Measurements from ENCODE around the gene EPYC. TPM values are rescaled to one million over a fixed set of nuclear protein-coding genes. Genes with fewer than 3 reads are reported as not detected.
A peak's percentile ranks its signal among the peaks of the same experiment; 100 is the strongest.

EPYC gene, protein sequence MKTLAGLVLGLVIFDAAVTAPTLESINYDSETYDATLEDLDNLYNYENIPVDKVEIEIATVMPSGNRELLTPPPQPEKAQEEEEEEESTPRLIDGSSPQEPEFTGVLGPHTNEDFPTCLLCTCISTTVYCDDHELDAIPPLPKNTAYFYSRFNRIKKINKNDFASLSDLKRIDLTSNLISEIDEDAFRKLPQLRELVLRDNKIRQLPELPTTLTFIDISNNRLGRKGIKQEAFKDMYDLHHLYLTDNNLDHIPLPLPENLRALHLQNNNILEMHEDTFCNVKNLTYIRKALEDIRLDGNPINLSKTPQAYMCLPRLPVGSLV
- total RNA-seq (under 1 TPM in 1 of 9 donors, not detected in 8; 0.78 TPM), polyA plus RNA-seq (not detected)
- long read RNA-seq, donor 1, result 0 reads
- long read RNA-seq, donor 2, result 0 reads
- long read RNA-seq, donor 3, result 0 reads
- long read RNA-seq, donor 4, result 0 reads
- long read RNA-seq, donor 5, result 0 reads
- long read RNA-seq, donor 6, result 0 reads
- long read RNA-seq, donor 7, result 0 reads
- long read RNA-seq, donor 8, result 0 reads
- long read RNA-seq, donor 9, result 0 reads
- long read RNA-seq, donor 10, result 0 reads

DNA sequence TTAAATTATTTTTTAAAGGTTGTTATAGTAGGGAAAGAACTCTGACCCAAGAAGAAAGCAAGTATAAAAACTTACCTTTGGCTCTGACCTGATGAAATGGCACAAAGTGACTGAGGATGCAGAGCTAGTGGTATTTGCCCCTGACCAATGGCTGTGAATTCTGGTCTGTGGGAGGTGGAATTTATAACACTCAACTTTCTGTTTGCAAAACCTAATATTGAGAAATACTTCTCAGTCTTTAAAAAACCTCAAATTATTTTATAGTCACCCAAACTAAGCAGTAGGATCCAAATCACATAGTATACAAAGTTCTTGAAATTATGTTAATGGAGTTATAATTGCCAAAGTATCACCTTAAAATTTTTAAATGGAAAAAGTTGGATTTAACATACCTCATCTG, at the start of gene EPYC:
Gene EPYC, minus strand, starts transcription at position 101 of the 400 bp plus-strand sequence. CDS start 2,407 bp downstream, outside the sequence.
- H3K27ac ChIP-seq, result no peak within 1 kb of the TSS
- intact Hi-C loops (cut with DNase I), result no loop called here
- no peak for DNase-seq
- no peak within 1 kb of the TSS for H3K4me3 ChIP-seq
- no peaks in the 10 kb centered on the region for H3K36me3 ChIP-seq (replicated peaks in 1 of 2)
- H3K27me3 ChIP-seq, result no peaks in the 10 kb centered on the region
- no peaks in the 10 kb centered on the region for H3K9me3 ChIP-seq (replicated peaks in 1 of 3)
- TF ChIP-seq, protein P1, sequence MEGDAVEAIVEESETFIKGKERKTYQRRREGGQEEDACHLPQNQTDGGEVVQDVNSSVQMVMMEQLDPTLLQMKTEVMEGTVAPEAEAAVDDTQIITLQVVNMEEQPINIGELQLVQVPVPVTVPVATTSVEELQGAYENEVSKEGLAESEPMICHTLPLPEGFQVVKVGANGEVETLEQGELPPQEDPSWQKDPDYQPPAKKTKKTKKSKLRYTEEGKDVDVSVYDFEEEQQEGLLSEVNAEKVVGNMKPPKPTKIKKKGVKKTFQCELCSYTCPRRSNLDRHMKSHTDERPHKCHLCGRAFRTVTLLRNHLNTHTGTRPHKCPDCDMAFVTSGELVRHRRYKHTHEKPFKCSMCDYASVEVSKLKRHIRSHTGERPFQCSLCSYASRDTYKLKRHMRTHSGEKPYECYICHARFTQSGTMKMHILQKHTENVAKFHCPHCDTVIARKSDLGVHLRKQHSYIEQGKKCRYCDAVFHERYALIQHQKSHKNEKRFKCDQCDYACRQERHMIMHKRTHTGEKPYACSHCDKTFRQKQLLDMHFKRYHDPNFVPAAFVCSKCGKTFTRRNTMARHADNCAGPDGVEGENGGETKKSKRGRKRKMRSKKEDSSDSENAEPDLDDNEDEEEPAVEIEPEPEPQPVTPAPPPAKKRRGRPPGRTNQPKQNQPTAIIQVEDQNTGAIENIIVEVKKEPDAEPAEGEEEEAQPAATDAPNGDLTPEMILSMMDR (IDR thresholded peaks at IDR 0.05), result no peak
- TF ChIP-seq POLR2A (IDR thresholded peaks at IDR 0.05), result no peak
- H3K4me1 ChIP-seq (replicated peaks in 1 of 2), result no peaks in the 10 kb centered on the region

DNA sequence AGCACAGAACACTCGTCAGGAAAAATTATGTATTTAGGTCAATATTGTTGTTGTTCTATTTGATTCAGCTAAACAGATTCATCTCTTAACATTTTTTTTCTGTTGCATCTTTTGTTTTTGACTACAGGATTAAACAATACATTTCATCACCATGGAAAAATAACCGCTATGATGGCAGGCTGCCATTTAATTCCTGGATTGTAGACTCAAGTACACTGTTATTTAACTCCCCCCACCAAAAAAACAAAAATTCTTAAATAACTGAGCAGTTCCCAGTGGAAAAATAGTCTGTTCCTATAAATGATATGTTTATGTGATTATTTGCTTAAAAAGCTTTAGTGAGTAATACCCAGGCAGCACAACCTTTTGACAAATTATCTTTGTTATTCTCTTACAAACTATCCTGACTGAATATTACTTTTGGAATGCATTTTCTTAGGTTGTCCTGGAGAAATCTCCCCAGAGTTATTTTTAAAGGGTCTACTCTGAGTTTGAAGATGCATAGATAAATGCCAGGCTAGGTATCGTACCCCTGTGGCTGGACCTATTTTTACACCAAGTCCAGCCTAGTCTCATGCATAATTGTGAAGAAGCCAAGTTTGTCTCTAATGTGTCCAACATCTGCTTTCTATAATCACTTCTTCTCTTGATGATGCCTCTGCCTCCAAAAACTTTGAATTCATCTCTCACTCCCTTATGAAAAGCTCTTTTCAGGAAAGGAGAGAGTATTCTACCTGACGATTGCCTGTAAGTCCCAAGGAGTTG, 49.4 kb upstream of the EPYC start:
- intact Hi-C loops (cut with DNase I), result no loop called here
- Histone ChIP-seq H3K4me1 (replicated peaks in 1 of 2) (no peaks in the 10 kb centered on the region), H3K27ac (no peak overlapping the region), H3K36me3 (replicated peaks in 1 of 2) (no peaks in the 10 kb centered on the region), H3K27me3 (no peaks in the 10 kb centered on the region), H3K9me3 (replicated peaks in 1 of 3) (no peaks in the 10 kb centered on the region), H3K4me3 (no peak overlapping the region)
- WGBS, 4 donors, result 66 to 70% (median 69%) methylated on average over 4 of the region's 4 CpGs
- peak in 1 of 7 donors; percentile 13 for DNase-seq
- TF ChIP-seq, protein P1 (IDR thresholded peaks at IDR 0.05), result no peak
- TF ChIP-seq POLR2A (IDR thresholded peaks at IDR 0.05), result no peak

DNA sequence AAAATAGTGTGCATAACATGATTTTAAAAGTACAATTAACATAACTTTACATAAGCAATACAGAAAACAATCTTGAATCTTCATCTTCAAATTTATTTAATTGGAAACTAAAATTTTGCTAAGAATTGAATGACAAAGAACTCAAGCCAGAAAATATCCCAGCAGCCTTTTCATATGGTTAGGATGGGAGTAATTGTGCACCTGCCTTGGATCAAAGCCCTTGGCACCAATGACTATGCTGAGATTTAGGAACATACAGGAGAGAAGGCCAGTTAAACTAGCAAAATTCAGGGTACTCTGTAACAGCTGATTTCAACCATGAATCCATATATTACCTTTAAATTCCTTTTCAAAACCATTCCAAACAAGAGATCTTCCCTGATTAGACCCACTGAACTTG, 47.3 kb upstream of the EPYC start:
- no peak for DNase-seq
- no peaks in the 10 kb centered on the region for H3K9me3 ChIP-seq (replicated peaks in 1 of 3)
- H3K4me1 ChIP-seq (replicated peaks in 1 of 2), result no peaks in the 10 kb centered on the region
- H3K27me3 ChIP-seq, result no peaks in the 10 kb centered on the region
- H3K27ac ChIP-seq, result no peak overlapping the region
- no peak overlapping the region for H3K4me3 ChIP-seq
- TF ChIP-seq, protein P1 (IDR thresholded peaks at IDR 0.05), result no peak
- TF ChIP-seq POLR2A (IDR thresholded peaks at IDR 0.05), result no peak
- intact Hi-C loops (cut with DNase I), result no loop called here
- no peaks in the 10 kb centered on the region for H3K36me3 ChIP-seq (replicated peaks in 1 of 2)

DNA sequence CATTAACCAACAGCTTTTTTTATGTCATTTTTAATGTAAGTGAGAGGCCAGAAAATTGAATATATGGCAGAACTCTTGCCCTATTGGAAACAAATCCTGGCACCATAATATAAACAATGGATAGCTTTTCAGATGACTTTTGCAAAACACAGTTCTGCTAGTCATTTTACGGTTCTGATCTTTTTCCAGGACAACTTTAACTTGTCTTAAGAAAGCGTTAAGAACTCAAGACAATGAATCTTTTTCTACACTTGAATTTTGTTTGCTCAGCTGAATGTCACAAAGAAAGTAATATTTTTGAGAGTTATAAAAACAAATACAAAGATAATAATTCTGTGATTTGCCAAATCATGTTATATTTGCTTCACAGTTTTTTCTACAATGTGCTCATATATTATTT, 39.8 kb upstream of the EPYC start:
- TF ChIP-seq POLR2A (IDR thresholded peaks at IDR 0.05), result no peak
- TF ChIP-seq, protein P1 (IDR thresholded peaks at IDR 0.05), result no peak
- H3K27me3 ChIP-seq, result no peaks in the 10 kb centered on the region
- no peak overlapping the region for H3K27ac ChIP-seq
- no peak overlapping the region for H3K4me3 ChIP-seq
- intact Hi-C loops (cut with DNase I), result no loop called here
- DNase-seq, result no peak
- H3K9me3 ChIP-seq (replicated peaks in 1 of 3), result no peaks in the 10 kb centered on the region
- WGBS, 4 donors, result 74 to 83% (median 75%) methylated on average over 2 of the region's 2 CpGs
- H3K4me1 ChIP-seq (replicated peaks in 1 of 2), result no peaks in the 10 kb centered on the region
- no peaks in the 10 kb centered on the region for H3K36me3 ChIP-seq (replicated peaks in 1 of 2)

Measured in adrenal gland (tissue), 19 donors.